ENCODE data around the gene GRWD1.

The GRWD1 gene

DNA sequence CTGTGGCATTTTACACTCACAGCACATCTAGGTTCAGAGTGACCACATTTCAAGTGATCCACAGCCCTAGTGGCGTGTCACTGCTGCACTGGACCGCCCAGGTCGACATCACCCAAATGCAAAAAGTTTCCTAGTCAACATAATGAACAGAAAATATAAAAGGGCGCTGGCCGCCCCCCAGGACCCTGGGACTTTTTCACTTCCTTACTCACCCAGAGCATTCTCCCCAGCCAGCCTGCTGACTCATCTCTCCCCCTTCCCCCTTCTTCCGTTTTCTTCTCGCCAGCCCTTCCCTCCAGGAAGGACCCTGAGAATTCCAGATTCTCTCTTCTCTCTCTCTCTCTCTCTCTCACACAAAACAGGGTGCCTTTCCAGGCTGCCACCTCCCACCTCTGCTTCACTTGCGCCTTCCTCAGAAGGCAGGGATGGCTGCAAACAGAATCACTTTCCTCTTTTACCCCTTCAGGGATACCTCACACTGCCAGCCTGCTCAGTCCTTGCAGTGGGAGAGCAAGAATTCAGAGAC is 21.0 kb upstream of the GRWD1 start:
- DNase-seq: peak; percentile 79

DNA sequence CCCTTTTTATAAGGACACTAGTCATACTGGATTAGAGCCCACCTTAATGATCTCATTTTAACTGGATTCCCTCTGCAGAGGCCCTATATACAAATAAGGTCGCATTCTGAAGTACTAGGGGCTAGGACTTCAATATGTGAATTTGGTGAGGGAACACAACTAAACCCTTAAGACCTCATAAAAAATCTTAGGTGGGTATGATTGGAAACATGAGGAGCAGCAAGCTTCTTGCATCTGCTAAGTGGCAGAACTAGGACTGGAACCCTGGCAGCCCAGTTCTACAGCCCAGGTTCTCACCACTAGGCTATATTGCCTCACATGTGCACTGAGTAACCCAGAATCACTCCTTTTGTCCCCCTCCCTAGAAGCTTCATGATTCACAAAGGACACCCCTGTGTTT is 17.1 kb upstream of the GRWD1 start:
- no peak for DNase-seq

GRCh38 chr19:48433337-48433736 is 12.4 kb upstream of the GRWD1 start:
- no peak for DNase-seq

DNA sequence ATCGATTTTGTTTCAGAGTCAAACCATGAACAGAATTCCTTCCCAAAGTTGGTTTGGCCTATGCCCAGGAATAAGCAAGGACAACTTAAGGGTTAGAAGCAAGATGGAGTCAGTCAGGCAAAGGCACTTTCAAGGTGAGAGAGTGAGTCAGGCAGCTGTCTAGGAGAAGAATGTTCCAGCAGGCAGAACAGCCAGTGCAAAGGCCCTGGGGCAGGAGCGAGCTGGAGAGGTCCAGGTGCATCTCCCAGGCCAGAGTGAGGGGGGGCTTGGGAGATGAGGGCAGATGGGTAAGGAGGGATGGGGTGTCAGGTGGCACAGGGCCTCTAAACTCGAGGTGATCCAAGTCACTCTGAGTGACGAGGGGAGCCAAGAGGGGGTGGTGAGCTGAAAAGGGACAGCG is 9.2 kb upstream of the GRWD1 start:
- no peak for DNase-seq

DNA sequence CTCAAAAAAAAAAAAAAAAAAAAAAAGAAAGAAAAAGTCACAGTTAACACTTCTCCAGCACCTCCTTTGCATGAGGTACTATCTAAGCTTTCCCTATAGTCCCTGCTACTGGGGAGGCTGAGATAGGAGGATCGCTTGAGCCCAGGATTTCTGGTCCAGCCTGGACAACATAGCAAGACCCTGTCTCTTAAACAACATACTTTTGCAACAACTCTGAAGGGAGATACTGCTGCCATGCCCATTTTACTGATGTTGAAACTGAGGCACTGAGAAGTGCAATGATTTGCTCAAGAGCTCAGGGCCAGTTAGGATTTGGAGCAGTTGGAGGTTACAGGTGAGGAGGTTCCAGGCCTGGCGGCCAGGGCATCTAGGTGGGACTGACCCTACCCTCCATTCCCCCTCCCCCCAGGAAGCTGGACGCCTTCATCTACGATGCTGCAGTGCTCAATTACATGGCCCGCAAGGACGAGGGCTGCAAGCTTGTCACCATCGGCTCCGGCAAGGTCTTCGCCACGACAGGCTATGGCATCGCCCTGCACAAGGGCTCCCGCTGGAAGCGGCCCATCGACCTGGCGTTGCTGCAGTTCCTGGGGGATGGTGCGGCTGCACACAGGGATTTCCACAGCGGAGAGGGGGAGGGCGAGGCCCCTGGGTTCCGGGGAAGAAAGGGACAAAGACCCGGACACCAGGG is 4.3 kb upstream of the GRWD1 start:
- no peak for DNase-seq

DNA sequence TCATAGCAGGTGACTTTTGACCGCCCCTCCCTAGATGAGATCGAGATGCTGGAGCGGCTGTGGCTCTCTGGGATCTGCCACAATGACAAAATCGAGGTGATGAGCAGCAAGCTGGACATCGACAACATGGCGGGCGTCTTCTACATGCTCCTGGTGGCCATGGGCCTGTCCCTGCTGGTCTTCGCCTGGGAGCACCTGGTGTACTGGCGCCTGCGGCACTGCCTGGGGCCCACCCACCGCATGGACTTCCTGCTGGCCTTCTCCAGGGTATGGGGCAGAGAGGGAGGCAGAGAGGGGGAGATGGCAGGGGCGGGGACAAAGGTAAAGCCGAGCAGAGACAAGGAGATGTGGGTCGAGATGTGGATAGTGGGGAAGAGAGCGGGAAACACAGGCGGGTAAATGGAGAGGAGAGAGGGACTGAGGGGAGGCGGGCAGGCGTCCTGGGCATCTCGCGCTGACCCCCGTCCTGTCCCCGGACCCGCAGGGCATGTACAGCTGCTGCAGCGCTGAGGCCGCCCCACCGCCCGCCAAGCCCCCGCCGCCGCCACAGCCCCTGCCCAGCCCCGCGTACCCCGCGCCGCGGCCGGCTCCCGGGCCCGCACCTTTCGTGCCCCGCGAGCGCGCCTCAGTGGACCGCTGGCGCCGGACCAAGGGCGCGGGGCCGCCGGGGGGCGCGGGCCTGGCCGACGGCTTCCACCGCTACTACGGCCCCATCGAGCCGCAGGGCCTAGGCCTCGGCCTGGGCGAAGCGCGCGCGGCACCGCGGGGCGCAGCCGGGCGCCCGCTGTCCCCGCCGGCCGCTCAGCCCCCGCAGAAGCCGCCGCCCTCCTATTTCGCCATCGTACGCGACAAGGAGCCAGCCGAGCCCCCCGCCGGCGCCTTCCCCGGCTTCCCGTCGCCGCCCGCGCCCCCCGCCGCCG is 3.4 kb upstream of the GRWD1 start:
- DNase-seq: no peak

- DNase-seq: no peak
Measured at GRCh38 chr19:48443256-48443655, 2.5 kb upstream of the GRWD1 start.

DNA sequence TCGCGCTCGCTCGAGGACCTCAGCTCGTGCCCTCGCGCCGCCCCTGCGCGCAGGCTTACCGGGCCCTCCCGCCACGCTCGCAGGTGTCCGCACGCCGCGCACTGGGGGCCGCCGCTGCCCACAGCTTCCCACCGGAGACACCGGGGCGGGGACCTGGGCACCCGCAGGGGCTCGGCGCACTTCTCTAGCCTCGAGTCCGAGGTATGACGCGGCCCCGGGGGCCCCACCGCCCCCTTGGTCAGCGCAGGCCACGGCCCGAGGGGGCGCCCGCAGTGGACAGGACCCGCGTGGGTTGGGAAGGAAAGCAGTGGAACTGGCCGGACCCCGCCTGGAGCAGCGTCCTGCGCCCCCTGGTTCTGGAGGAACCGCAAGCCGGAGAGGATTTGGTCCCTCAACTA is 2.1 kb upstream of the GRWD1 start:
- DNase-seq: no peak

DNA sequence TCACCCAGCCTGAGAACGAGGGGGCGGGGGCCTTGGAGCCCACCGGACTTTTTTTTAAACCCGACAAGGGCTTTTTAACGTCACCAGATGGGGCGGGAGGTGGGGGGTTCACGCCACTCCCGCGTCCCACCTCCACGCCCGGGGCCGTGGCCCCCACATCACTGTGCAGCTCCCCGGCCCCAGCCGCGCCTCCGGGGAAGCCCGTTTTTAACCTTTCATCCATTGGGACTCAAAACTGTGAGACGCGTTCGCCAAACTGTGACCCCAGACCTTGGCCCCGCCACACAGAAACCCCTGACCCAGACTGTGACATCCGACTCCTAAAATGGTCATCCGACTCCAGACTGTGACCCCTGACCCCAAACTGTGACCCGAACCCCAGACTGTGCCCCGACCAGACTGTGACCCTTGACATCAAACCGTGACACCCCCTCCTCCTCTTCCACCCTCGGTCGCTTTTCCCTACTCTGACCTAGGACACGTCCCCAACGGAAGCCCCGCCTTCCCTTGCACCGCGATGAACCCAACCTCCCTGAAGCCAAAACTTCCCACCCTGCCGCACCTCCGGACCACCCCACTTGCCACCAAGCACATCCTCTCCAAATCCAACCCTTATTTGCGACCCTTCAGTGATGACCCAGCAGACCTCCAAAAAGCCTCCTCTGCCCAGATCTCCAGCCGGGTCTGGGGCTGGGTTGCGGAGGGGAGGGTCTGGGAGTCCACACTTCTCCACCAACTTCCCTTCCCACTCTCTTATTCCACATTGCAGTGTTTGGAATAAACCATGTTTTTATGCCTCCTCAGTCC is 1.5 kb upstream of the GRWD1 start:
- DNase-seq: no peak

DNA sequence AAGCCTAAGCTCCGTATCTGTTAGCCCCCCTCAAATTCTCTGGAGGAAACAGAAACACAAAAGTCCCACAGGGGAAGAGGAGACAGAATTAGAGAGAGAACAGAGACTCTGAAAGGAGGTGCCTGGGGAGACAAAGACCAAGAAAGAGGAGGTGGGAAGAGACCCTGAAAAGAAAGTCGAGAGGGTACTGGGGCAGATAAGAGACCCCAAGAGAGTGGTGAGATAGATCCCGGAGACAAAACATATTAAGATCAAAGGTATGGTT is 915 bp upstream of the GRWD1 start:
- no peak for DNase-seq

DNA sequence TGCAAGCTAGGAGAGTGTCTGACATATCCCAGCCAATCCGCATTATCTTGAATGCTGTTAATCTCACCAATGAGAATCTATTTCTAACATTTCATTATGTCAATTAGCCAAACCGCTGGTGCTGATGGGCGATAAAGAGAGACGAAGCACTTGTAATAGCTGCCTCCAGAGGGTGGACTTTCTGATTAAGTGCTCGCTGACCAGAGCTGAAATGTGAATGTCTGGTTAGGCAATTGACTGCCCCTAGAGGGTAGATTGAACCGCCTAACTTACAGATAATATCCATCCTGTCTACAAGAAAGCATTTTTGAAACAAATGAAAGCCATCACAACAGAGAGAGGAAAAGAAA is 552 bp upstream of the GRWD1 start:
- DNase-seq: peak; percentile 93

GRCh38 chr19:48446579-48446978 is 796 bp downstream of the GRWD1 start:
- DNase-seq: no peak

DNA sequence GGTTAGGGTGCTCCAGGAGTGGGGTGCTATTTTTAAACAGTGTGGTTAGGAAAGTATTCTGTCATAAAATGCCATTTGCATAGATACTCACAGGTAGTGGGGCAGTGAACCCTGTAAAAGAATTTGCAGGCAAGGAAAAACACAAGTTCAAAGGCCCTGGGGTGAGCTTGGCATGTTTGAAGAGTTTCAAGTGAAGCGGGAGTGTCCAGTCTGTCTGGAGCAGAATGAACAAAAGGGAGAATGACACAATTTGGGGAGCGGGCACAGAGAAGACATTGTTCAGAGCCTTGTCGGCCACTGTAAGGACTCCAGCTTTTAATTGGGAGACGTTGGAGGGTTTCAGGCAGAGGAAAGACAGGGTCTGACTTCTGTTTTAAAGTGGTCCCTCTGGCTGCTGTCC is 2.8 kb downstream of the GRWD1 start:
- no peak for DNase-seq

DNA sequence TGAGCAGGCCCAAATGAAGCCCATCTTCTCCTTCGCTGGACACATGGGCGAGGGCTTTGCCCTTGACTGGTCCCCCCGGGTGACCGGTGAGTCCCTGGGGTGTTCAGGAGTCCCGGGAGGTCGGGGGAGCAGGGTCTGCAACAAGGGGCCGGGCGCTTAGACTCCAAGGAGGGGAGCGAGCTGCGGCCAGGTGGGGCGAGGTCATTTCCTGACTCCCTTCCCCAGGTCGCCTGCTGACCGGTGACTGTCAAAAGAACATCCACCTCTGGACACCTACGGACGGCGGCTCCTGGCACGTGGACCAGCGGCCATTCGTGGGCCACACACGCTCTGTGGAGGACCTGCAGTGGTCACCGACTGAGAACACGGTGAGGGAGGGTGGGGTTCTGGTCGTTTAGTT is 4.7 kb downstream of the GRWD1 start:
- no peak for DNase-seq

DNA sequence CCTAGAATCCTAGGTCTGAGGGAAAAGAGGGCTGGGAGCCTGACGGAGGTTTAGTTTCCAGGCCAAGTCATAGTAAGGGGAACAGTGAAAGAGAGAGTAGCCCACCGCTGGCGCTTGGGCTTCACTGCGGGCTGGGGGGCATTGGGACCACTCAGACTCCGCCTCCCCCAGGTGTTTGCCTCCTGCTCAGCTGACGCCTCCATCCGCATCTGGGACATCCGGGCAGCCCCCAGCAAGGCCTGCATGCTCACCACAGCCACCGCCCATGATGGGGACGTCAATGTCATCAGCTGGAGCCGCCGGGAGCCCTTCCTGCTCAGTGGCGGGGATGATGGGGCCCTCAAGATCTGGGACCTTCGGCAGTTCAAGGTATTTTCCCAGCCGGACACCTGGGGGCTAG is 5.1 kb downstream of the GRWD1 start:
- DNase-seq: no peak

GRCh38 chr19:48451624-48452023 is 5.8 kb downstream of the GRWD1 start:
- DNase-seq: no peak

DNA sequence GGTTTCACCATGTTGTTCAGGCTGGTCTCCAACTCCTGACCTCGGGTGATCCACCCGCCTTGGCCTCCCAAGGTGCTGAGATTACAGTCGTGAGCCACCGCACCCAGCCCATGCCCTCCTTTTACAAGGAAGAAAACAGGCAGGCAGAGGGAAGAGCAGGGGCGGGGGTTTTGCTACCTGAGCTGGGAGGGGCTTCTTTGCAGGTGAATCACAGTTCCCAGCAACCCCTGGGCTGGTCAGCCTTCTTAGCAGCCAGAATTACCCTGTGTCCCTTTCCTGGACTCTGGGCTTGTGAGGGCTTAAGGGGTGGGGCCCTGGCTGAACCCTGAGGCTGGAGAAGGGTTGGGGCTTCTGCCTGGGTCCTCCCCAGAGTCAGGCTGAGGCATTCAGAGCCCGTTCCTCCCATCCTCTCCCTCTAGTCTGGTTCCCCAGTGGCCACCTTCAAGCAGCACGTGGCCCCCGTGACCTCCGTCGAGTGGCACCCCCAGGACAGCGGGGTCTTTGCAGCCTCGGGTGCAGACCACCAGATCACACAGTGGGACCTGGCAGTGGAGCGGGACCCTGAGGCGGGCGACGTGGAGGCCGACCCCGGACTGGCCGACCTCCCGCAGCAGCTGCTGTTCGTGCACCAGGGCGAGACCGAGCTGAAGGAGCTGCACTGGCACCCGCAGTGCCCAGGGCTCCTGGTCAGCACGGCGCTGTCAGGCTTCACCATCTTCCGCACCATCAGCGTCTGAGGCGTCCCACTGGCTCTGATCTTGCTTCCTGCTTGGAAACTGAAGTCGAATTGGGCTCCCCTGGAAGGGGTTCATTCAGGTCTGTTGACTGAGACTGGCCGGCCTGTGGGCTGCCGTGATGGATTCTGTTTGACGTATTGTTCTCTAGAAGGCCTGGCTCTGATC is 6.8 kb downstream of the GRWD1 start:
- no peak for DNase-seq

- DNase-seq: no peak
Measured at GRCh38 chr19:48454150-48454730, 8.5 kb downstream of the GRWD1 start.

DNA sequence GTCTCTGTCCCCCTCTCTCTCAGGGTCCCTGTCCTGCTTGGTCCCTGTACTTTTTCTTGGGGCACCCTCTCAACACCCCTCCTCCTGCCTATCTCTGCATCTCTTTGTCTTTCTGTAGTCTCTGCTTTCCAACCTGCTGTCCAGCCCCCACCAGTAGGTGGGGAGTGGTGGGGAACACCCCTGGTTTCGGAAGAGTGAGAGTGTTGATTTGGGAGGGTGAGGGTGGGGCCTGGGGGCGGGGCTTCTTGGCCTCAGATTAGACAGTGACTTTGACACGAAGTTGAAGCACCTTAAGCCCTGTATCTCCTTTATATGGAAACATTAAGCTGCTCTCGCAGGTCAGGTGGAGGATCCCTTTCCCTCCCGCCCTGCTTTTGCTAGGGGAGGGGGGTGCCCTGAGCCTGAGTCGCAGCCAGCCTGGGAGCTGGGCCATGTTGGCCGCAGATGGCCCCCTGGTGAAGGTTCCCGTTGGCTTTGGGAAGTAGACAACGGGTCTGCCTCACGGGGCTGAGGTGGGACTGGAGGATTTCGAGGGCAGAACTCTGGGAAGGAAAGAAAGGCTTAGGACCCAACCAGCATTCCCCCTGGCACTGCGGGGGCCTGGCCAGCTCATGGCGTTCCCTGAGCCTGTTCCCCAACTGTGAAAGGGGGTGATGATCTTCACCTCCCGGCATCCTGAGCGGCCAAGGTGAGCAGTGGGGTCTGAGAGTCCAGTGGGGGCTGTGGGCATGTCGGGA is 9.6 kb downstream of the GRWD1 start, which contains the start of gene KCNJ14:
KCNJ14 (plus strand) TSS at position 404 of the 737 bp plus-strand sequence. CDS start 6,151 bp downstream, outside the sequence.
- no peak for DNase-seq

GRCh38 chr19:48455908-48456562 is 10.3 kb downstream of the GRWD1 start:
- no peak for DNase-seq

Data from fibroblast of skin of abdomen (primary cell).